GM23338 (cell line): Measurements from ENCODE around the gene EEF1E1. TPM values are rescaled to one million over a fixed set of nuclear protein-coding genes. Genes with fewer than 3 reads are reported as not detected.

Experiments used
- ATAC-seq: fragments of 200-7000 bp; cut with Tn5 transposase; 3 replicates; pipeline ENCODE4 v1.9.1; 2020
- DNase-seq: peaks from one replicate; pipeline ENCODE4 v3.0.0-alpha.2; 2015; ENCODE audit warnings: low spot score
- H2AFZ ChIP-seq: fragments of 200-600 bp; sonication (generic); 2 replicates; pipeline ENCODE4 v1.8.0; 2016; ENCODE audit warnings: antibody characterized with exemption, mild to moderate bottlenecking, moderate library complexity
- H3F3A ChIP-seq: fragments of 200-600 bp; sonication (generic); replicated peaks from 2 replicates; pipeline ENCODE4 v1.8.0; 2017; ENCODE audit warnings: antibody characterized with exemption, mixed run types, low read depth
- H3K27ac ChIP-seq: fragments of 200-600 bp; sonication (generic); 2 replicates; pipeline ENCODE4 v1.6.1; 2016; ENCODE audit warnings: low read depth
- H3K27me3 ChIP-seq: fragments of 200-600 bp; sonication (generic); 2 replicates; pipeline ENCODE4 v1.8.0; 2016; ENCODE audit warnings: mild to moderate bottlenecking, mixed run types, moderate library complexity; ENCODE audit not compliant: insufficient read depth
- H3K36me3 ChIP-seq: fragments of 200-600 bp; sonication (generic); 2 replicates; pipeline ENCODE4 v1.8.0; 2016; ENCODE audit warnings: mild to moderate bottlenecking; ENCODE audit not compliant: insufficient read depth
- H3K4me1 ChIP-seq: fragments of 200-600 bp; sonication (generic); 2 replicates; pipeline ENCODE4 v1.8.0; 2016; ENCODE audit warnings: mild to moderate bottlenecking, moderate library complexity; ENCODE audit not compliant: insufficient read depth
- H3K4me2 ChIP-seq: fragments of 200-600 bp; sonication (generic); 2 replicates; pipeline ENCODE4 v1.7.1; 2017; ENCODE audit warnings: mixed run types
- H3K4me3 ChIP-seq: fragments of 200-600 bp; sonication (generic); 2 replicates; pipeline ENCODE4 v1.6.1; 2016; ENCODE audit warnings: mixed run types
- H3K79me2 ChIP-seq: fragments of 200-600 bp; sonication (generic); replicated peaks from 2 replicates; pipeline ENCODE4 v1.8.0; 2017; ENCODE audit warnings: mild to moderate bottlenecking; ENCODE audit not compliant: insufficient read depth
- H3K9me2 ChIP-seq: fragments of 200-600 bp; sonication (generic); 2 replicates; pipeline ENCODE4 v1.8.0; 2017; ENCODE audit not compliant: insufficient read depth
- H4K20me1 ChIP-seq: fragments of 200-600 bp; sonication (generic); replicated peaks from 2 replicates; pipeline ENCODE4 v1.8.0; 2017; ENCODE audit warnings: mild to moderate bottlenecking; ENCODE audit not compliant: insufficient read depth
- H3K27ac Mint-ChIP-seq: 2 replicates; pipeline ENCODE4 v1.8.0; 2020; ENCODE audit warnings: inconsistent platforms, mild to moderate bottlenecking, moderate library complexity, mixed read lengths
- H3K27me3 Mint-ChIP-seq: 3 replicates; pipeline ENCODE4 v1.8.0; 2022; ENCODE audit warnings: low read depth, mild to moderate bottlenecking, moderate library complexity, mixed read lengths, inconsistent platforms; ENCODE audit not compliant: insufficient read depth, poor library complexity
- H3K36me3 Mint-ChIP-seq: 3 replicates; pipeline ENCODE4 v1.8.0; 2021; ENCODE audit warnings: low read depth, mild to moderate bottlenecking, inconsistent platforms, moderate library complexity, mixed read lengths
- H3K4me1 Mint-ChIP-seq: 3 replicates; pipeline ENCODE4 v1.8.0; 2020; ENCODE audit warnings: mild to moderate bottlenecking, inconsistent platforms, mixed read lengths
- H3K4me3 Mint-ChIP-seq: 3 replicates; pipeline ENCODE4 v1.8.0; 2021; ENCODE audit warnings: moderate library complexity, mild to moderate bottlenecking, inconsistent platforms, mixed read lengths
- H3K9me3 Mint-ChIP-seq: 3 replicates; pipeline ENCODE4 v1.8.0; 2020; ENCODE audit warnings: moderate library complexity, mild to moderate bottlenecking, inconsistent platforms, mixed read lengths
- EZH2 ChIP-seq: fragments of 200-600 bp; sonication (generic); IDR thresholded peaks from one replicate; pipeline ENCODE4 v1.8.0; 2017; ENCODE audit warnings: antibody characterized with exemption, mild to moderate bottlenecking, low read depth; ENCODE audit not compliant: unreplicated experiment
- EZH2phosphoT487 ChIP-seq: fragments of 200-600 bp; sonication (generic); IDR thresholded peaks from one replicate; pipeline ENCODE4 v1.8.1; 2018; ENCODE audit warnings: antibody characterized with exemption; ENCODE audit not compliant: unreplicated experiment
- NANOG ChIP-seq: IDR thresholded peaks from 2 replicates; pipeline ENCODE4 v1.6.1; 2016; ENCODE audit warnings: antibody characterized with exemption, borderline replicate concordance
- POLR2AphosphoS5 ChIP-seq: IDR thresholded peaks from 2 replicates; pipeline ENCODE4 v1.6.1; 2016; ENCODE audit warnings: antibody characterized with exemption, low read depth
- REST ChIP-seq: IDR thresholded peaks from one replicate; pipeline ENCODE4 v1.6.1; 2018; ENCODE audit warnings: antibody characterized with exemption; ENCODE audit not compliant: unreplicated experiment
- polyA plus RNA-seq: library from polyadenylated mRNA; unstranded; fragments of >200 nt; fragmentation: Nextera tagmentation; extraction: Ambion mirVana; gene quantifications from 2 replicates; pipeline ENCODE4 v1.2.1, GENCODE V29; 2016
- total RNA-seq: library from RNA; depleted of rRNA; stranded (reverse); fragments of >200 nt; shearing (Covaris generic); gene quantifications from 2 replicates; pipeline ENCODE4 v1.2.3, GENCODE V29; 2014
- TF ChIP-seq, protein P1 (sequence below), 2 experiments: fragments of 200-600 bp in 1 of 2; sonication (generic) in 1 of 2; conservative IDR thresholded peaks; 2 replicates each; pipeline versions ENCODE4 v1.5.1 to v1.6.1; 2016 to 2017; ENCODE audit warnings: antibody characterized with exemption in 2 of 2, low read depth in 2 of 2, mild to moderate bottlenecking in 2 of 2, moderate library complexity in 1 of 2
- TF ChIP-seq, protein P2 (sequence below): IDR thresholded peaks from 2 replicates; pipeline ENCODE4 v1.6.1; 2016; ENCODE audit warnings: antibody characterized with exemption

The EEF1E1 gene
- total and polyA plus RNA-seq, 2 experiments from 2014 or later, result 298 to 317 TPM

GRCh38 chr6:8057263-8057662 is 45.1 kb downstream of the EEF1E1 start:
- H3K4me3 Mint-ChIP-seq, result no peak overlapping the region
- no peak for DNase-seq
- H3K36me3 ChIP-seq, result no peaks in the 10 kb centered on the region
- no peaks in the 10 kb centered on the region for H3K9me2 ChIP-seq
- no peak overlapping the region for H3K4me3 ChIP-seq
- H3K4me1 Mint-ChIP-seq, result no peaks in the 10 kb centered on the region
- no peaks in the 10 kb centered on the region for H3F3A ChIP-seq
- no peaks in the 10 kb centered on the region for H3K4me1 ChIP-seq
- H3K9me3 Mint-ChIP-seq, result no peaks in the 10 kb centered on the region
- peaks cover 34% of the 10 kb centered on the region for H3K36me3 Mint-ChIP-seq
- H3K4me2 ChIP-seq, result no peak overlapping the region
- ATAC-seq, result no peak
- H3K79me2 ChIP-seq, result no peaks in the 10 kb centered on the region
- H3K27ac Mint-ChIP-seq, result no peak overlapping the region
- H3K27ac ChIP-seq, result no peak overlapping the region
- H3K27me3 ChIP-seq, result no peaks in the 10 kb centered on the region
- TF ChIP-seq, protein P1, sequence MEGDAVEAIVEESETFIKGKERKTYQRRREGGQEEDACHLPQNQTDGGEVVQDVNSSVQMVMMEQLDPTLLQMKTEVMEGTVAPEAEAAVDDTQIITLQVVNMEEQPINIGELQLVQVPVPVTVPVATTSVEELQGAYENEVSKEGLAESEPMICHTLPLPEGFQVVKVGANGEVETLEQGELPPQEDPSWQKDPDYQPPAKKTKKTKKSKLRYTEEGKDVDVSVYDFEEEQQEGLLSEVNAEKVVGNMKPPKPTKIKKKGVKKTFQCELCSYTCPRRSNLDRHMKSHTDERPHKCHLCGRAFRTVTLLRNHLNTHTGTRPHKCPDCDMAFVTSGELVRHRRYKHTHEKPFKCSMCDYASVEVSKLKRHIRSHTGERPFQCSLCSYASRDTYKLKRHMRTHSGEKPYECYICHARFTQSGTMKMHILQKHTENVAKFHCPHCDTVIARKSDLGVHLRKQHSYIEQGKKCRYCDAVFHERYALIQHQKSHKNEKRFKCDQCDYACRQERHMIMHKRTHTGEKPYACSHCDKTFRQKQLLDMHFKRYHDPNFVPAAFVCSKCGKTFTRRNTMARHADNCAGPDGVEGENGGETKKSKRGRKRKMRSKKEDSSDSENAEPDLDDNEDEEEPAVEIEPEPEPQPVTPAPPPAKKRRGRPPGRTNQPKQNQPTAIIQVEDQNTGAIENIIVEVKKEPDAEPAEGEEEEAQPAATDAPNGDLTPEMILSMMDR (conservative IDR thresholded peaks at IDR 0.05; ENCODE audit: low read depth in 2 of 2), result no peak
- H4K20me1 ChIP-seq, result no peaks in the 10 kb centered on the region
- no peak overlapping the region for H2AFZ ChIP-seq
- H3K27me3 Mint-ChIP-seq, result no peaks in the 10 kb centered on the region

DNA sequence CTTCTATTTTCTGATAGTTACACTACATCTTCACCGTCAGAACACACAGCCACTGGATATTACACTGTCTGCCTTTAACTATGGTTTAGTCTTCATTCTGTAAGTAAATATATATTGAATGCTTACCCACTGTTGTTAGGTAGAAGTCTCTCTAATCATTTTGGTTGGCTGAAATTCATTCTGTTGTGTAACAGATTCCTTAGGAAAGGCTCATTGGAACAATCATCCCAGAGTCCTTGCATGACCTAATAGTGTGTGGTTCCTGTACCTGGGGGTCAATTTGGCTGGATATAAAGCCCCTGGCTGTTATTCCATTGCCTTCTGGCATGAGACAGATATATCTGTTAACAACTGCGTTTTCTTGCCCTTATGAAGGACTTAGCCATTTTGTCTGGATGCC is 48.1 kb downstream of the EEF1E1 start:
- Mint-ChIP-seq H3K4me3 (no peak overlapping the region), H3K4me1 (no peaks in the 10 kb centered on the region), H3K36me3 (peaks cover 36% of the 10 kb centered on the region), H3K27me3 (no peaks in the 10 kb centered on the region), H3K9me3 (no peaks in the 10 kb centered on the region), H3K27ac (no peak overlapping the region)
- no peaks in the 10 kb centered on the region for H3F3A ChIP-seq
- no peak overlapping the region for H2AFZ ChIP-seq
- no peaks in the 10 kb centered on the region for H3K27me3 ChIP-seq
- no peak overlapping the region for H3K4me3 ChIP-seq
- H3K79me2 ChIP-seq, result no peaks in the 10 kb centered on the region
- H3K36me3 ChIP-seq, result no peaks in the 10 kb centered on the region
- ATAC-seq (no peak), DNase-seq (no peak)
- no peaks in the 10 kb centered on the region for H3K4me1 ChIP-seq
- no peaks in the 10 kb centered on the region for H3K9me2 ChIP-seq
- H3K4me2 ChIP-seq, result no peak overlapping the region
- H4K20me1 ChIP-seq, result no peaks in the 10 kb centered on the region
- no peak overlapping the region for H3K27ac ChIP-seq
- TF ChIP-seq, protein P1 (conservative IDR thresholded peaks at IDR 0.05; ENCODE audit: low read depth in 2 of 2), result no peak
- TF ChIP-seq EZH2 (no peak), REST (no peak), NANOG (no peak), POLR2AphosphoS5 (no peak), EZH2phosphoT487 (no peak)
- TF ChIP-seq, protein P2, sequence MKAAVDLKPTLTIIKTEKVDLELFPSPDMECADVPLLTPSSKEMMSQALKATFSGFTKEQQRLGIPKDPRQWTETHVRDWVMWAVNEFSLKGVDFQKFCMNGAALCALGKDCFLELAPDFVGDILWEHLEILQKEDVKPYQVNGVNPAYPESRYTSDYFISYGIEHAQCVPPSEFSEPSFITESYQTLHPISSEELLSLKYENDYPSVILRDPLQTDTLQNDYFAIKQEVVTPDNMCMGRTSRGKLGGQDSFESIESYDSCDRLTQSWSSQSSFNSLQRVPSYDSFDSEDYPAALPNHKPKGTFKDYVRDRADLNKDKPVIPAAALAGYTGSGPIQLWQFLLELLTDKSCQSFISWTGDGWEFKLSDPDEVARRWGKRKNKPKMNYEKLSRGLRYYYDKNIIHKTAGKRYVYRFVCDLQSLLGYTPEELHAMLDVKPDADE, result no peak
